GM19467 (cell line): ENCODE results near the gene STK32A.

Source experiments
- ATAC-seq: cut with Tn5 transposase; IDR thresholded peaks from one replicate; pipeline ENCODE4 v1.9.1; 2021; ENCODE audit warnings: mild to moderate bottlenecking, moderate library complexity; ENCODE audit not compliant: unreplicated experiment

STK32A gene

GRCh38 chr5:147388184-147389108 is 153.6 kb downstream of the STK32A start:
- no peak for ATAC-seq

- ATAC-seq, result no peak
Measured at GRCh38 chr5:147390654-147391225, 155.9 kb downstream of the STK32A start.

- peak; percentile 94 for ATAC-seq
Measured at GRCh38 chr5:147391781-147392180, 157.0 kb downstream of the STK32A start.

- no peak for ATAC-seq
Measured at GRCh38 chr5:147393874-147394672, 159.2 kb downstream of the STK32A start.

- ATAC-seq, result no peak
Measured at GRCh38 chr5:147396070-147396823, 161.4 kb downstream of the STK32A start.

GRCh38 chr5:147397616-147398015 is 162.8 kb downstream of the STK32A start:
- ATAC-seq, result no peak

GRCh38 chr5:147398860-147399259 is 164.0 kb downstream of the STK32A start:
- ATAC-seq, result no peak

- ATAC-seq, result no peak
Measured at GRCh38 chr5:147400126-147400809, 165.4 kb downstream of the STK32A start.

GRCh38 chr5:147400881-147401280 is 166.1 kb downstream of the STK32A start:
- ATAC-seq, result no peak

GRCh38 chr5:147403651-147404640 is 169.1 kb downstream of the STK32A start:
- ATAC-seq, result peak; percentile 93

- ATAC-seq, result peak; percentile 25
Measured at GRCh38 chr5:147404706-147405105, 169.9 kb downstream of the STK32A start.

- no peak for ATAC-seq
Measured at GRCh38 chr5:147406636-147407035, 171.8 kb downstream of the STK32A start.

GRCh38 chr5:147407094-147407681 is 172.4 kb downstream of the STK32A start:
- ATAC-seq, result no peak

- ATAC-seq, result no peak
Measured at GRCh38 chr5:147408980-147409379, 174.2 kb downstream of the STK32A start.

- no peak for ATAC-seq
Measured at GRCh38 chr5:147410496-147411358, 175.9 kb downstream of the STK32A start.

GRCh38 chr5:147411359-147412319 is 176.8 kb downstream of the STK32A start:
- no peak for ATAC-seq
